Measurements from ENCODE around the gene PDZD4. TPM values are rescaled to one million over a fixed set of nuclear protein-coding genes. Genes with fewer than 3 reads are reported as not detected.

PDZD4 gene
- total and polyA plus RNA-seq, 9 of the 15 experiments (the other 6 are each of a cell fraction or from before 2014, with no cell fraction given), result 0.05 to 0.38 (median 0.07) TPM; not detected in 5

DNA sequence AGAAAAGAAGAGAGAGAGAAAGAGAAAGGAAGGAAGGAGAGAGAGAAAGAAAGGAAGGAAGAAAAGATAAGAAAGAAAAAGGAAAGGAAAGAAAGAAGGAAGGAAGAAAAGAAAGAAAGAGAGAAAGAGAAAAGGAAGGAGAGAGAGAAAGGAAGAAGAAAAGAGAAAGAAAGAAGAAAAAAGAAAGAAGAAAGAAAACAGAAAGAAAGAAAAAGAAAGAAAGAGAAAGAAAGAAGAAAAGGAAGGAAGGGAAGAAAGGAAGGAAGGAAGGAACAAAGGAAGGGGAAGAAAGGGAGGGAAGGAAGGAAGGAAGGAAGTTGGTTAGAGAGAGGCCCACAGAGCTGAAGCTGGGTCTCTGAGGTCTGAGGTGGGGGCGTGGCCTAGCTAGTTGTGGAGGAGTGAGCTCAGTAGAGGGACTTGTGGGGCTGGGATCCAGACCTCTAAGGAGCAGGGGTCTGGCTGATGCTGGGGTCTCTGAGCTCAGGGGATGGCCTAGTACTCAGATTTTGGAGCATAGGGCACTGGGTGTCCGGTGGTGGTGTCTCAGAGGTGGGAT, 27.1 kb upstream of the PDZD4 start:
- POLR2A ChIA-PET, result interaction anchor here (0.5 kb wide), 1 partner anchor 91 kb away, joined by 3 read pairs; no protein-coding TSS in a partner anchor
- CTCF ChIA-PET (ENCODE audit: low intra/inter-chr PET ratio), result no interaction called here

More for the DNA sequence above, 27.1 kb upstream of the PDZD4 start:
- no peak for TF ChIP-seq CHD2 (IDR thresholded peaks at IDR 0.05; ENCODE audit: low read depth, low read length)
- 0 out of 2 replicates have a peak, but pooled peaks have one; percentile 21 for TF ChIP-seq NKRF (IDR thresholded peaks at IDR 0.05; ENCODE audit: borderline replicate concordance)
- TF ChIP-seq ARNT (IDR thresholded peaks at IDR 0.05), result 0 out of 4 replicates have a peak, but pooled peaks of 1 of the 2 experiments have one; percentile 21
- no peak for TF ChIP-seq ZNF79 (CRISPR knock-in tag; IDR thresholded peaks at IDR 0.05; ENCODE audit: low read depth)
- 0 out of 2 replicates have a peak, but pooled peaks have one; percentile 22 for TF ChIP-seq THRAP3 (IDR thresholded peaks at IDR 0.05; ENCODE audit: borderline replicate concordance)
- 0 out of 2 replicates have a peak, but pooled peaks have one; percentile 49 for TF ChIP-seq ZBTB2 (IDR thresholded peaks at IDR 0.05)
- 0 out of 4 replicates have a peak, but pooled peaks of 1 of the 2 experiments have one; percentile 23 for TF ChIP-seq MLLT1 (IDR thresholded peaks at IDR 0.05)
- no peak for TF ChIP-seq ZNF644 (tag; IDR thresholded peaks at IDR 0.05; ENCODE audit: low read depth)
- TF ChIP-seq MTA2 (IDR thresholded peaks at IDR 0.05; ENCODE audit: low read depth), result 0 out of 2 replicates have a peak, but pooled peaks have one; percentile 19
- TF ChIP-seq ZNF511 (CRISPR knock-in tag; IDR thresholded peaks at IDR 0.05), result no peak
- no peak for TF ChIP-seq ZNF174 (CRISPR knock-in tag; IDR thresholded peaks at IDR 0.05)
- 0 out of 2 replicates have a peak, but pooled peaks have one; percentile 64 for TF ChIP-seq MTA1 (IDR thresholded peaks at IDR 0.05; ENCODE audit: borderline replicate concordance)
- no peak for TF ChIP-seq FOXA3 (CRISPR knock-in tag; conservative IDR thresholded peaks at IDR 0.05 in 1 of 2, IDR thresholded peaks at IDR 0.05 in 1 of 2)
- TF ChIP-seq ZNF512 (tag; IDR thresholded peaks at IDR 0.05), result peak; percentile 99
- Histone ChIP-seq H4K20me1 (replicated peaks; ENCODE audit: control insufficient read depth, insufficient read depth, low read length) (no peaks in the 10 kb centered on the region), H3K4me2 (ENCODE audit: insufficient read depth, low read length) (no peak overlapping the region), H3K4me1 (replicated peaks in 1 of 2; ENCODE audit: control insufficient read depth in 2 of 2, insufficient read depth in 2 of 2, low read length in 2 of 2) (peaks cover 22 to 33% of the 10 kb centered on the region in 2 experiments; a peak in 4 of 5 replicates), H3K36me3 (ENCODE audit: control insufficient read depth, insufficient read depth, low read length) (no peaks in the 10 kb centered on the region), H3K27me3 (ENCODE audit: control insufficient read depth in 2 of 2, insufficient read depth in 2 of 2, low read length in 2 of 2) (peaks cover 7 to 22% of the 10 kb centered on the region in 2 experiments), H3K79me2 (ENCODE audit: control insufficient read depth, insufficient read depth, low read length) (no peaks in the 10 kb centered on the region), H3K4me3 (no peak overlapping the region), H3K9ac (ENCODE audit: insufficient read depth in 1 of 2, low read depth in 2 of 2, low read length in 2 of 2) (no peak overlapping the region), H3K27ac (ENCODE audit: extremely low read depth, low read depth, low read length) (no peak overlapping the region), H3K9me3 (replicated peaks; ENCODE audit: control insufficient read depth, insufficient read depth, low read depth, low read length) (no peaks in the 10 kb centered on the region), H3K9me1 (ENCODE audit: control insufficient read depth, insufficient read depth, low read length) (no peaks in the 10 kb centered on the region), H2AFZ (ENCODE audit: low read depth, low read length) (no peak overlapping the region)
- FAIRE-seq, result peak; percentile 48
- WGBS (ENCODE audit: insufficient coverage, low coverage, missing lambda C conversion rate), result 6% methylated on average over 2 of the region's 2 CpGs
- intact Hi-C loops (cut with micrococcal nuclease), result no loop called here
- DNase-seq (ENCODE audit: extremely low read depth in 1 of 4, low spot score in 3 of 4), result peak; percentile 9 to 61 (median 38)
- BruUV-seq (replicated peaks), result no TSS peak
- in situ Hi-C loops (cut with MboI), result no loop called here
- peak; percentile 47; the same call in 1 of the 3 replicates for ATAC-seq

Data from K562 (cell line).